SKM-1 (cell line): Measurements from ENCODE around the gene TMEM132A.

Experiments
- DNase-seq: peaks from one replicate; lab custom pipeline; 2025; ENCODE audit not compliant: unreplicated experiment; lab: John Stamatoyannopoulos, UW

Gene TMEM132A

GRCh38 chr11:60984636-60985035 is 60.4 kb downstream of the TMEM132A start:
- DNase-seq = no peak

- no peak for DNase-seq
Observed at GRCh38 chr11:60985501-60985900, 61.2 kb downstream of the TMEM132A start.

- DNase-seq = no peak
Observed at GRCh38 chr11:60985991-60986915, 62.0 kb downstream of the TMEM132A start.
